Measurements from ENCODE around the gene LRRC59.

The LRRC59 gene

DNA sequence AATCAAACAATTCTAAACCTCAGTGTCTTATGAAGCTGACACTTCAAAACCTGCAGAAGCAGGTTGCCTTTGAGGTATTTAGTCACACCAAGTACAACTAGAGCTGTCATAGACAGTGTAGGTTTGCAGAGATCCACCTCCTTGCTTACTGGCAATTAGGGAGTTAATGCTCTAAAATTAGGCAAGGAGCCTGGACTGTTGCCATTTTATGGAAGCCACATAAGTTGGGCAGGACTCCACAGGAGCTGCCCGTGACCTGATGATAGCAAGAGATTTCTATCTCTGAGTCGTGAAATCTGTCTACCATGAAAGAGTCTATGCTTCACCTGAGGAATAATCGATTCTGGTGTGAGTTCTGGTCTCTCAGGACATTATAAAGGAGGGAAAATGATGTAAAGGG lies 15.4 kb downstream of the LRRC59 start:
- no peak for DNase-seq

DNA sequence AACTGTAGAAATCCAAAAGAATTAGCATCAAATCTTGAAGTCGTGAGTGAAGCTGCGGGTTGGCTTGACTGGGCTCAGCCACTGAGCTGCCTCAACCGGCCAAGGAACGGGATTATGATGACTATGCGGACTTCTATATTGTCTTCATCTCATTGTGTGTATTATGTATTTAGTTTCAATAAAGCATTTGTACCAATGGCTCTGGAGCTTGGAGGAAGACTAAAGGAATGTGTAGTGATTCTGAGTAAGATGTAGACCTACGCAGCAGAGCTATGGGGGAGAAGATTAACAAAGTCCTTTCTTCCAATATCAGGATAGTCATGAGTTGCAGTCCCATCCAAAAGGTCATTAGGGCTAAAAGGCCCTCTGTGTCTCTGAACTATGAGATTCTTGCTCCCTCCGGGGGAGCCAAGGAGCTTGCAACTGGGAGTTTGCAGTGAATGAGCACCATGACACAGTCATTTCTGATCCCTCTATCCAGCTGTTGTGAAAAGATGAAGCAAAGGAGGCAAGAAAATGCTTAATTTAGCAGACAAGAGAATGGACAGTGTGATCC lies 16.0 kb downstream of the LRRC59 start:
- DNase-seq, result no peak

DNA sequence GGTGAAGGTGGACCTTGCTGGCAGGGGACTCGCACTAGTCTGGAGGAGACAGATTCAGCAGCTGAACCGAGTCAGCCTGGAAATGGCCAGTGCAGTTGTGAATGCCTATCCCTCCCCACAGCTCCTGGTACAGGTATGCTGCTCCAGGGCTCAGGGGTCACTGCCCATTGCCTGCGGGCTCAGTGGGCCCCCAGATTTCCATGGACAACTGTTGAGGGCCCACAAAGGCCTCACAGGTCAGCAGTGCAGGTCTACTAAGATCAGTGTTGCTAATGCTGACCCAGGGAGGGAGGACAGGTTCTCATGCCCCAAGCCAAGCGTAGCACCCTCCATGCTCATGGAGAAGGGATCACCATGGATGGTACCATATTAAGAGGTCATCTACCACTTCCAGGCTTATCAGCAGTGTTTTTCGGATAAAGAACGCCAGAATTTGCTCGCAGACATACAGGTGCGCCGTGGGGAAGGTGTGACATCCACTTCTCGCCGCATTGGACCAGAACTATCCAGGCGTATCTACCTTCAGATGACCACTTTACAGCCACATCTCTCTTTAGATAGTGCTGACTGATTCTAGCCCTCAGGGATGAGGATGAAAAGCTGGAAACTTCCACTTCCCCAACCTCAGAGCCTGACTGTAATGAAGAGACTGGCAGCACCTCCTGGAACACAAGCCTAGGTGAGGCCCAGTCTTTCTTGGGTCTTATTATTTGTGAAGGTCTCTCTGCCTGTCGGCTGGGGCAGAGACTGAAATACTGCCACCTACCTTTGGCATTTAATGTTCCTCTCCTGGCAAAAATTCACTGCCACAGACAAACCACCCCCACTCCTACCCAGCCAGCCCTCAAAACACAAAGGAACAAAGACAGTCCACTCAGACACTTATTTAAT lies 16.7 kb downstream of the LRRC59 start:
- no peak for DNase-seq

DNA sequence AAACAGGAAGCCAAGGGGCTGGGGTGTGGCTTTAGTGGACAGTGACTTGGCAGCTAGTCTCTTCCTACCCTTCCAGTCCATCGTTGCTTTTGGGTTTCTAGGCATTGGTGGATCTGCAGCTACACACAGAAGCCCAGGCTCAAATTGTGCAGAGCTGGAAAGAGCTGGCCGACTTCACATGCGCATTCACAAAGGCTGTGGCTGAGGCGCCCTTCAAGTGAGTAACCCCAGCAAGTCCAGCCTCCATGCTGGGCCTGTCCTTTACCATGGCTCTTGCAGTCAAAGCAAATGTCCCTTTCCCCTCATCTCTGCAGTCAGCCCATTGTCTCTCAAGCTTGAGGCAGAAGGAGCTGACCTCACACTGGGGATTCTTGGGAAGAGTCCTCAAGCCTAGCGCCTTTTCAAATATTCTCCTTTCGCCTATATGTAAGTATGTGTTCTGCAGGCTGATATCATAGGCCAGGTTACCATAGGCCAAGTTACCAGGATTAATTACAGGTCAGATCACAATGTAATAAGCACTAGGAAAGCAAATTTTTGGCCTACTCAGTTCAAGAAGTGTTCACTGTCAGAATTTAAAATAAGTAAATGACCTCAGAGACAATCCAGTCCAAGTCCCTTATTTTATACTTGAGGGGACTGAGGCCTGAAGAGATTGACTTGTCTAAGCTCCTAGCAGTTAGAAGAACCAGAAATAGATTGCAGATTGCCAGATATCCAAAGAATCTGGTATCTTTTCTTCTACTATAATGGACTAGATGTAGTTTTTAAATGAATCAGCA lies 17.8 kb downstream of the LRRC59 start:
- no peak for DNase-seq

DNA sequence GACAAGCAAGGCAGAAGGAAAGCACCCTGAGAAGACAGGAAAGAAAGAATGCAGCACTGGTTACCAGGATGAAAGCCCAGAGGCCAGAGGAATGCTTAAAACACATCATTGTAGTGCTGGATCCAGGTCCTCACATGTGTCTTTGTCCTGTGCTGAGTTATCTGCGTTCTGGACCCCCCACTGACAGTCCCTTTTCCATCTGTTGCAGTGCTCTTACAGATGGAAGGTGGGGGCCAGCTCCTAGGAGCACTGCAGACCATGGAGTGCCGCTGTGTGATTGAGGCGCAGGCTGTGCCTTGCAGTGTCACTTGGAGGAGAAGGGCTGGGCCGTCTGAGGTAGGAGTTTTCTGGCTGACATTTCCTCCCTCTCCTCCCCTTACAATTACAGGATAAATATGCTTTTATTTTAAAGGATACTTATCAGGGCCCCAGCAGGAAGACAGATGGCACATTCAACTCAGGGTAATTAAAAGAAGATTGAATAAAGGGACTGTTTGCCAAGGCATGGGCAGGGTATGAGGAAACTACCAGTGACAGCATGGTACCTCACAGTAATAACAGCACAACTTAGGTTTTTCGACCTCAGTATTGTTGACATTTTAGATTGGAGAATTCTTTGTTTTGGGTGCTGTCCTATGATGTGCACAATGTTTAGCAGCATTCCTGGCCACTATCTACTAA lies 21.3 kb downstream of the LRRC59 start:
- no peak for DNase-seq

DNA sequence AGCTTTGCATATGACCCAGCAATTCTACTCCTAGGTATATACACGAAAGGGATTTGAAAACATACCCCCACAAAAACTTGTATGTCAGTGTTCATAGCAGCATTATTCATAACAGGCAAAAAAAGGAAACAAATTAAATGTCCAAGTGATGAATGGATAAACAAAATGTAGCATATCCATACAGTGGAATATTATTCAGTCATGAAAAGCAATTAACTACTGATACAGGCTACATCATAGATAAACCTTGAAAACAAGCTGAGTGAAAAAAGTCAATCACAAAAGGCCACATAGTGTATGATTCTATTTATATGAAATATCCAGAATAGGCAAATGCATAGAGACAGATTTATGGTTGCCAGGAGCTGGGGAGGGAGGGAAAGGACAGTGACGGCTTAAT lies 23.6 kb downstream of the LRRC59 start:
- no peak for DNase-seq

DNA sequence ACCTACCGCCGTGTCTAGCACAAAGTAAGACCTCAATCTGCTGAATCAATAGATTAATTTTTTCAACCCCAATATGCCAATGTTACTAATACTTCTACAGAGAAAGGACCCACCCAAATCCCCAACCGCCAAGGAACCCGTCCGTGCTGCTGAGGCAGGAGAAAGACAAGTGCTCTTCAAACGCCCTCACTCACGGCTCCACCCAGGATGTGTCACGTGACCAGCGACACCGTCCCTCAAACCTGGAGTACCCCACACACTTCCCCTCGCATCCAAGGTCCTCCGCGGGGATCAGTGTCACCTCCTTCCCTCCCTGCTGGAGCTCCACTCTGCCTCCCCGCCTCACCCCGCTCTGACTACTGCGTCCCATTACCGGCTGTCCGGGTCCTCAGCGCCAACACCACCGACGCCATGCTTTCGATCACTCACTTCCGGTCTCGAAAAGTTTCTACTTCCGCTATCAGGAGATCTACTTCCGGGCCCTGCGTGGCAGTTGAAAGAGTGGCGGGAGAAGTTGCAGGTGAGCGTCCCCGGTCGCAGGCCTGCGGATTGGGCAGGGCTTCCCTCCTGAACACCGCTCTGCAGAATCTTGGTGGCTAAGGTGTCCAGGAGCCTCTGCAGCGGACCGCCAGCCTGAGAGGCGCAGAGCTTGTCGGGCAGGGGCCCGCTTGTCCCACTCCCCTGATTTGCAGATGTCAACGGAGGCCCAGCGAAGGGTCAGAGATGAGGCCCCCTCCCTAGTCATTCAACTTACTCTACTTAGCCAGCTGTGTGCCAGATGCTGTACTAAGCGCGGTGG lies 24.4 kb downstream of the LRRC59 start, which contains the start of the genes EME1 and MRPL27:
EME1 (plus strand) TSS at position 472 of the 799 bp plus-strand sequence. CDS start 1,980 bp downstream, outside the sequence.
MRPL27 (minus strand) TSS at position 427 of the 799 bp plus-strand sequence; CDS start at position 413, 14 bp downstream.
- DNase-seq, result peak; percentile 85

DNA sequence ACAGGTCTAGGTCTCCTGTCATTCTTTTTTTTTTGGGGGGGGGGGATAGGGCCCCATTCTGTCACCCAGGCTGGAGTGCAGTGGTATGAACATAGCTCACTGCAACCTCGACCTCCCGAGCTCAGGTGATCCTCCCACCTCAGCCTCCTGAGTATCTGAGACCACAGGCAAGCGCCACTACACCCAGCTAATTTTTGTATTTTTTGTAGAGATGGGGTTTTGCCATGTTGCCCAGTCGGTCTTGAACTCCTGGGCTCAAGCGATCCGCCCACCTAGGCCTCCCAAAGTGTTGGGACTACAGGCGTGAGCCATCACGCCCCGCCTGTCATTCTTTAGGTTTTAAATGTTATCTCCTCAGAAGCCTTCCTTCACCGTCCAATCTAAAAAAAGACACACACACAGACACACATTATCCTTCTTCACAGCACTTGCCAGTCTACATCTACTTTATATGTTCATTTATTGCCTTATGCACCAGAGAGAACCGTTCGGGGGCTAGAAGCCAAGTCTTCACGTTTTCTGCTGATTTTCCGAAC lies 25.0 kb downstream of the LRRC59 start:
- DNase-seq, result no peak

DNA sequence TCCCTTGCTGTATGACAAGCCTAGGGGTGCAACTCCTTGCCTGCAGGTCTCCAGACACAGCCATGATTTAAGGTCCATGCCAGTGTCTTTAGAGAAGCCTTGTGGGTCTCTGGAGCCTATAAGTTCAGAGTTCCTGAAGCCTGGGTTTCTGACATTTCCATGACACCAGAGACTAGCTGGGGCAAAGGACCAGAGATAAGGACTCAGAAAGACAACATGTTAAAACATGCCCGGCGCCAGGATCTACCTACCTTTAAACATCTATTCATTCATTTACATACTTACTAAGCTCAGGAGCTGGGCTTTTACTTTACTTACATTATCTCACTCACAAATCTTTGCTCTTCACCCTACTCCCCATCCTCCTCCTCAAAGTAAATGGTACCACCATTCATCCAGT lies 25.8 kb downstream of the LRRC59 start:
- no peak for DNase-seq

DNA sequence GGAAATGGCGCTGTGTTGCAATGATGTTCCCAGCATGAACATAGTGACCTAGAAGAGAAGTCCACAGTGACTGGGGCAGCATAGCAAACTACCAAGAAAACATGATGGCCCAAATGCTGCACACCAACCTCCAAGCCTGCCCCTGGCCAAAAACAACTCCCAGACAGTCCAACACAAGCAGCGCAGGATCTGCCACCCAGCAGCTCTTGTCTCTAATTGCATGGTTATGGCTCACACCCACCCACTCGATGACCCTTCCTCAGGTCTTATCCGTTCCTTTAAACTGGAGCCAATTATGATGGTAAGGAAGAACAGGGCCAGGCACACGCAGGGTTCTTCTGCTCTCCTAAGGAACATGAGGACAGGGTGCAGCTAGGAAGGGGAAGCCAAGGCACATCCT lies 27.3 kb downstream of the LRRC59 start:
- DNase-seq, result no peak

DNA sequence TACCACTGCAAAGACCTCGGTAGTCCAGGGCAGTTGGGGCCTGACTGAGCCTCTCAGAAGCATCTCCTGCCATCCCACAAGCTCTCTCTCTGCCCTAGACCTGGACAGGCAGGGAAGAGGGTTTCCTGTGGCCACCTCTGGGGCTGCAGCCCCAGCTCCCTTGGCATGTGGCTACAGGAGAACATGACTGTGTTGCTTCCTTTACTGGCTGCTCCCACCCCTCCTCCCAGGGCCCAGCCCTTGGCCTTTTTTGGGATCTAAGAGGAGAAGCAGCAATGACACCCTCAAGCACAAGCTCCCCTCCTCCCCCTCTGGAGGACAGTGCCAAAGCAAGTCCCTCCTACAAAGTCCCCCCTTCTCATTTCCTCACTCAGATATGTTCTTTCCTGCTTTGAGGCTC lies 29.9 kb downstream of the LRRC59 start:
- DNase-seq, result no peak

DNA sequence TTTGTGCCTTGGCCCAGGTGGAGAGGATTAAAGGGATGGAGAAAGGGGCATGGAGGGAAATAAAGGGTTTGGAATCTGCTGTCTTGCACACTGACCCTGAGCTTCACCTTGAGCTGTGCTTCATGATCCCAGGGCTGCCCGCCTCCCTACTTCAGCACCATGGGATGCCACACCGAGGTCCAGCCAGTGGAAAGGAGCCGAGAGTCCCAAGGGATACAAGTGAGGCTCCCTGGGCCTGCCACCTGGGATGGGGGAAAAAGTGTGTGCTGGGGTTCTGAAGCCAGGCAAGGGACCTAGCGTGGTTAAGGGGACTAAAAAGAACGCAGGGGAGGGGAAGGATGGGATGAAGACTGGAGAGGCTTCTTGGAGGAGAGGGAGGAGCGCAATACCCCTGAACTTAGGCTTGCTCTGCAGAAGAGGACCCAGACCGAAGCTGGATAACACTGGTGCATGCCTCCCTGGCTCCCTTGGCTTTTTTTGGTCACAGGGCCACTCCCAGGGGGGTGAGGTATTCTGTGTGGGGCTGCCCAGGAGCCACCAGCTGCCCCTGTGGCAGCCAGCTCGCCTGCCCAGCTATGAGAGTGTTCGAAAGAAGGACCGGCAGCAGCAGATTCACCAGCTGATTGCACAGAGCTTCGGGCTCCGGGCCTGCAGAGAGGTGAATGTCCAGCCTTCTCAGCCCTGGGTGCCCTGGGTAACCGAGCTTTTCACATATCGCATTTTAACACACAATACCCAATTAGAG lies 31.5 kb downstream of the LRRC59 start:
- no peak for DNase-seq

DNA sequence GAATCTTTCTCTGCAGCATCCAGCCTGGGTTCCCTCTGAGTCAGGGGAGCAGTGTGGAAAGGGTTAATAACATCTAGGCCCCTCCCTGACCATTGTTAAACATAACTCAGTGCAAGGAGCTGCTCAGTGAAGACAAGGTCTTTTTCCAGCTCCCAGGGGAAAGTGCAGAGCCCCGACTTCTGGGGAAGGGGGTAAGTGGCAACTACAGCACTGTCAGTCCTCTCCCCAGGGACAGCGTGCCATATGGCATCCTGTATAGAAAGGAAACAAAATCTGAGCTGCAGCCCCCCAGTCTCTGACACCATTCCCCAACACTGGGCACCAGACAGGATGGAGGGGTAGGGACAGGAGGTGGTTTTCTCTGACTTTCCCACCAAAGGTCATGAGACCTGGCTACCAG lies 32.2 kb downstream of the LRRC59 start:
- no peak for DNase-seq

DNA sequence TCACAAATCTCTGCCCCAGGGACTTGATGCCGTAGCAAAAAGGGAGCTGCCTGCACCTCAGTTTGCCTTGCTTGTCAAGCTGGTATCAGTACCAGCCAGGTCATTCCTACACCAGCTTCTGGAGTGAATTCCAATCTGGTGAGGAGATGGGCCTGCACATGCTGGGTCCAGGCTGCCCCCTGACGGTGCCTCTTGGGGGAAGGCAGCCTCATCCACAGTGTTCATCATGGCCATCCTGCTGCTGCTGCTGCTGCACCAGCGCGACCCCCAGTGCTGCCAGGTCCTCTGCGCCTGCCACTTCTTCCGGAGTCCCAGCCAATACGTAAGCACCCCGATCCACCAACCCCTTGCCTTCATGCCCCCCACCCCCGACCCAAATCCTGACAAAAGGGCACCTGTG lies 32.6 kb downstream of the LRRC59 start:
- peak; percentile 12 for DNase-seq

DNA sequence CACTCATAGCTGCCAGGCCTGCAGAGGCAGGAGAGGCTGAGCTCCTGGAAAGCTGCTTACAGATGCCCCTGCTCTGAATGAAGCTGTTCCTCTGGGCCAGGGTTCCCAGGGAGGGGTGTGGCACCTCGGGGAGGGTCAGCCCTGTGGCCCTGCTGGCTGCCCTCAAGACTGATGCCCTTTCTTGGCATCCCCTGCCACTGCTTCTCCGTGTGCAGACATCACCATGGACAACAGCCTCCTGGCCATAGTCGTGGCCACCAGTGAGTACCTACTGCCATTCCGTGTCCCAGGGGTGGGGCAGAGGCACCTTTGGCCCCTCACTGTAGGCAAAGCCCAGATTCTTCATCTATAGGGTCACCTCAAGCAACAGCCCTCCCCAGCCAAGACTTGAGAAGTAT lies 33.3 kb downstream of the LRRC59 start:
- no peak for DNase-seq

DNA sequence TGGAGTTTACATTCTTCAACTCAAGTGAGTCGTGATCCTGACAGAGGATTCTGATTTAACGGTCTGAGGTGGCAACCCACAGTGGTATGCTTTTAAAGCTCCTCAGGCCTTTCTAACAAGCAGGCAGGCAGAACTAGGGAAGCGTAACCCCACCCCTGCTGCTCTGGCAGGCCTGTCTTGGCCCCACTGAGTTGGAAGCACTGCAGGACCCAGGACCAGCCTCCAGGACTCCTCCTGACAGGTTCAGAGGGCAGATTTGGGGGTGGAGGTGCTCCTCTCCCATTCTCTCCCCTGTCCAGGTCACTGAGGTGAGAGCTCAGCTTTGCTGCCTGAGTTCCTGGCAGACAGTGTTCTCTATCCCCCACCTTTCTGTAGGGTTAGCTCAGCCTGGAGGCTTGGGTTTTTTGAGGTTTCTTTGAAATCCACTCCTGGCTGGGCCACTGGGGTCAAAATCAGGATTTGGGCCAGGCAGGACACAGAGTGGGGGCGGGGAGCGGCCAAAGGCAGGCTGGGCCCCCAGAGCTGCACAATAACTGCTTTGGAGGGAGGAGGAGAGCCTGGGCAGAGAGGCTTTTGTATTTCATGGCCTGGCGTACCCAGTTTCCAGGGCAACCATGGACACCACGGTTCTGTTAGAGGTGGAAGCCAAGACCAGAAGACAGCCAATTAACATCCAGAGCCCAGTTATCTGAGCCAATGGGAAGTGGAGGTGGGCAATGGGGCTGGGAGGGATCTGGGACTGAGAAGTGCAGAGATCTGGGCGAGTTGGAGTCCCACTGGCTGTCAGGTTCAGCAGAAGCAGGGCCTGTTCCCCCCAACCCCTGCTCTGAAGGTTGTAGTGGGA lies 33.9 kb downstream of the LRRC59 start:
- DNase-seq, result no peak

DNA sequence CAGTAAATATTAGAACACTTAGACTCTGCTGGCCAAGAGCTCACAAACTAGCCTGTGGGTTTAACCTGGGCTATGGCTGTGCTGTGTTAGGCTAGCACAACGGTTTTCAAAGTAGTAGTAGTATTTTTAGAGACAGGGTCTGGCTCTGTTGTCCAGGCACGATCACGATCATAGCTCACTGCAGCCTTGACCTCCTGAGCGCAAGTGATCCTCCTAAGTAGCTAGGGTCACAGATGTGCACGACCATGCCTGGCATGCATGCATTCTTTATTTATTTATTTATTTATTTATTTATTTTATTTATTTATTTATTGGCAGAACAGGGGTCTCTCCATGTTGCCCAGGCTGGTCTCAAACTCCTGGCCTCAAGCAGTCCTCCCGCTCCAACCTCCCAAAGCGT lies 34.7 kb downstream of the LRRC59 start:
- no peak for DNase-seq

DNA sequence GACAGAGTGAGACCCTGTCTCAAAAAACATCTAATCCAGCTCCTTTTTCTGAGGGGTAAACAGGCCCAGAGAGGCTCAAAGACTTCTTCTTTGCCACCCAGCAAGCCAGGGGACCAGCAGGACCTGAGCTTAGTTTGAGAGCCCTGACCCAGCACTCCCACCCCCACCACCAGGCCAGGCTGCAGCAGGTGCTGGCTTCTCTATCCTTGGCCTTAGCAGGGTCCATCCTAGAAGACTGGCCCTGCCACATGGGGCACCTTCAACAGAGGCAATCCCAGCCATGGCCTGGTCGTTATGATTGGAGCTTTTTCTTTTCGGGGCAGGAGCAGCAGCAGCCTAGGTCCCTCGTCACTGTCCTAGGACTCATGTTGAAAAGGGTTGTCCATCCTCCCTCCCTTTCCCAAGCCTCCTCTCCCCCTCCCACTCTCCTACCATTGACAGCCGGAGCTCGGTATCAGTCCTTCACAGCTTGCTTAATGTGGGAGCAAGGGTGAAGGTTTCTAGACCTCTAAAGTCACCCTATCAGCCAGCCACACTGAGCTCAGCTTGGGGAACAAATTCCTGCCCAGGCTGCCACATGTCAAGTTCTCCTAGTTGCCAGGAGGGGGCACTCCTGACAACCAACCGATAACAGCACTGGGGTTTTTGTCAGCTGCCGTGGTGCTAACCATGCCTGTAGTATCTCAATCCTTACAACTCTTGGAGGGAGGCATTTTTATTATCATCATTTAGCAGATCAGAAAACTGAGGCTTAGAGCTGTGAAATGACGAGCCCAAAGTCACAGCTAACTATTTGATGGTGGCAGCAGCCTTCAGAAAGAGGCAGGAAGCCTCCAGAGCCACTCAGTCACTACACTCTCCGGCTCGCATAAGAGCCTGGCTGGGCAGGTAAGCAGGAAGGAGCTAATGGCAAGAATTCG lies 35.5 kb downstream of the LRRC59 start:
- peak; percentile 26 for DNase-seq
